HG02981 (cell line): Measurements from ENCODE around the gene NAALADL2.

Source experiments
- ATAC-seq: cut with Tn5 transposase; IDR thresholded peaks from one replicate; pipeline ENCODE4 v1.9.1; 2021; ENCODE audit warnings: mild to moderate bottlenecking, moderate library complexity; ENCODE audit not compliant: unreplicated experiment

The NAALADL2 gene

DNA sequence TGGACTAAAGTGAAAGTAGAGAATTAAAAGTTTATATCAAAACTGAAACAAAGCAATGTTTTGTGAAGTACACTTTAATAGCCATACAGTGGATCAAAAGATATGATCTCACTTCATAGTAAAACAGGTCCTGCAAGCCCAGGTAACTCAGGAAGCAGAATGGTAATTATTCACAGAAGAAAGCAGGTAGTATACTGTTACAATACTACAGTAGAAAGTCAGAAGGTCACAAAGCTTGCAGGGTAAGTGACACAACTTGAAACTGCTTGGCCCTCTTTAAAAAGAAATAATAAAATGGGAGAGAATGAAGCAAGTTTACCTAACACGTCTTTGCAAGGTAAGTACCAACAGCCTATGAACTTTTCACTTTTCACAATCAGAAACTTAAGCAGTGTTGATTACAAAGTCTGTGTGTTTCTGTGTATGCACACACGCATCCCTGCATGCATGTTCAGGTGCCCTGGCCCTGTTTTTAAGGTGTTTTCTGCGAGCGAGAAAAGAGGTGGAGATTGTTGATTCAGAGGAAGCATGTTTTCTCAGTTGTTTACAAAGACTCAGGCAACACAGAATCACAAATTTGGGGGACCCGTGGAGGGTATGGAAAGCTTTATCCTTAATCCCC lies at the start of gene NAALADL2:
TSS of gene NAALADL2 (plus strand) at position 221 of the 622 bp plus-strand sequence.
- no peak for ATAC-seq

DNA sequence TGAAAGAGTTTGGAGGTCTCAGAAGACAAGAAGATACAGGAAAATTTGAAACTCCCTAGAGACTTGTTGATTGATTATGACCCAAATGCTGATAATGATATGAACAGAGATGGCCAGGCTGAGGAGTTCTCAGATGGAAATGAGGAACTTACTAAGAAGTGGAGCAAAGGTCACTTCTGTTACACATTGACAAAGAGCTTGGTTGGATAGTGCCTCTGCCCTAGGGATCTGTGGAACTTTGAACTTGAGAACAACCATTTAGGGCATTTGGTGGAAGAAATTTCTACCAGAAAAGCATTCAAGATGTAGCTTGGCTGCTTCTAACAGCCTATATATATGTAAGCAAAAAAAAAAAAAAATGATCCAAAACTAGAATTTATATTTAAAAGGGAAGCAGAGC lies 48.9 kb upstream of the NAALADL2 start:
- no peak for ATAC-seq

DNA sequence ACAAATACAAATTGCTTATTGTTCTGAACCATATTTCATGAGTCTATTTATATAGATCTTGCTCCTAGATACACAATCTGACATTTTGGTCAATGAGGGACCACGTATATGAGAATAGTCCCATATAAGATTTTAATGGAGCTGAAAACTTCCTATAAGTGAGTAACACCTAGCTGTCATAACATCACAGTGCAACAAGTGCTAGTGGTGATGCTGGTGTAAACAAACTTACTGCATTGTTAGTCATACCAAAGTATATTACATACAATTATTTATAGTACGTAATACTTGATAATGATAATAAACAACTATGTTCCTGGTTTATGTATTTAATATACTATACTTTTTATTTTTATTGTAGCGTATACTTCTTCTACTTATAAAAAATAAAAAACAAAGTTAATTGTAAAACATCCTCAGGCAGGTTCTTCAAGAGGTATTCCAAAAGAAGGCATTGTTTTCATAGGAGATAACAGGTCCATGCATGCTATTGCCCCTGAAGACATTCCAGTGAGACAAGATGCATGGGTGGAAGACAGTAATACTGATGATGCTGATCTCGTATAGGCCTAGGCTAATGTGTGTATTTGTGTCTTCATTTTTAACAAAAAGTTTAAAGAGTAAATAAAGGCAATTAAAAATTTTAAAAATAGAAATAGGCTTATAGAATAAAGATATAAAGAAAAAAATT lies 46.8 kb upstream of the NAALADL2 start:
- no peak for ATAC-seq

DNA sequence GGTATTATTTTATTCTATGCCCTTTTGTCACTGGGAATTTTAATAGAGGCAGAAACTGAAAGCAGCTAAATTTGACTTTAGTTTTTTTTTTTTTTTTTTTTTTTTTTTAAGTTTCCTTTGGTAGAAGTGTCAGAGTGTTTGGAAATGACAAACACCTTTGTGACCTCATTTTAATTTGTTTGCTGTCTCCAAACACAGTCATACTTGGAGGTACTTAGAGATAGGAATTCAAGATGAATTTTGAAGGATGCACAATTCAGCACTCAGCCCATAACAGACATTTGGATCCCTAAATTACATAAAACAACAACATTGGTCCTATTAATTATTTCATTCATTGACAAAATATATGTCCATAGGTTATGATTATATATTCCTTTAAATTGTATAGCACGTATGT lies 43.4 kb upstream of the NAALADL2 start:
- ATAC-seq, result no peak

DNA sequence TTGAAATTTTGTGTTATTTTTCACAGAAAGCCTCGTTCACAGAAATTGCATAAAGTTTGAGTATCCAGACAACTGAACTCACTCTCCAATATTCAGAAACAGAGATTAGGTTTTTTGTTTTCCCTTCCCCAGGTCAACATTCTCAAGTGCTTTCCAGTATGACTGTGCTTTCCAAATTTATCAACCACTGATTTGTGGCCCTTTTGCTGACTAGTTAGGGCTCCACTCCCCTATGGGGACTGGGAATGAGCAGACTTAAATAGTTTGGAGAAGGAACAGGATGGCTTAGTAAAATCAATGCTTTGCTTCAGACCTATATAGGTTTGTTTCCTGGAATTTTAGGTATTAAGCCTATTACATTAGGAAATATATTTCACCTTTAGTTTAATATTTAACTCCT lies 38.2 kb upstream of the NAALADL2 start:
- no peak for ATAC-seq

DNA sequence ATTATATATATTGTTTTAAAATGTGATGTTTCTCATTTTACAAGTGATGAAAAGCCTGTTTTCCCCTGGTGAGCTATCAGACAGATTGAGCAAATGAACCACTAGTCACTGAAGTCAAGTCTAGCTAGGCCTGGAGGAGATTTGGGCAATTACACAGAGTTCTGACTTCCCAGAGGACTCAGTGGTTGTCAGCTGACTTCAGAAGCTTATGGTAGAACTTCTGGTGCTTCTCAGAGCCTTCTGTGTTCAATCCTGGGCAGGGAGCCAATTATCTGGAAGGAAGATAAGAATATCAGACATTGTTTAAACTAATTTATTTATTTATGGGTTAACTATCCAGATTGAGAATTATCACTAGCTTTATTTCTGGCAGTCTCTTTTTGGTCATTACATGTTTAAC lies 37.7 kb upstream of the NAALADL2 start:
- ATAC-seq, result no peak

DNA sequence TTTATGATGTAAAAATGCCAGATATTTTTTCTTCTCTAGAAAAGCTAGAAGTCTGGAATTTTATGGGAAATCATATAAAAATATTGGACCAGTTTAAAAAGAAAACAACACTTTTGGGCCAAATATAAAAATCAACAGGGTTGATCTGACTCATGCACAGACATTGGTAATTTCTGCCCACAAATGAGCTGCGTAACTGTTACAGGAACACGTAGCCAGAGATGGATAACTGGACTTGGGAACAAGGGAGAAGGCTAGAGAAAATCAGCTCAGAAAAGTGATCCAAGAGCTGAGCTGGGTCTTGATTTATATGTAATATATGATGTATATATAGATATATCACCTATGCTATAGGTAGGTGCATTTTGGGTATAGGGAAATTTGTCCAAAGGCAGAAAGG lies 36.8 kb upstream of the NAALADL2 start:
- no peak for ATAC-seq

DNA sequence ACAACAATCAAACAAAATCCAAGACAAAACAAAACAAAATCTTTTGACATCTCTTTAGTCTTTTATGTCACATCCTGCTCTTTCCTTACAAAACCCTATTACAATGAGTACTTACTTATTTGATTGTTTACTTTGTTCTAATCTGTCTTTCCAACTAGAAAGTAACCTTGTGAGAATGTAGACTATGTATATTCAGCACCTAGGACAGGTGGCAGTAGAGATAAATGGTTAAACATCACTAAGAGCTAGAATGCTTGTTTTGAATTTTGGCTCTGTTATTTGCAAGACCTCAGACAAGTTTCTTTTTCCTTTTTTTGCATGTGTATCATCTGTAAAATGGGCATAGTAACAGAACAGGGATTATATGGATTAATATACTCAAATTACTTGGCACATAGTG lies 33.1 kb upstream of the NAALADL2 start:
- ATAC-seq, result no peak

DNA sequence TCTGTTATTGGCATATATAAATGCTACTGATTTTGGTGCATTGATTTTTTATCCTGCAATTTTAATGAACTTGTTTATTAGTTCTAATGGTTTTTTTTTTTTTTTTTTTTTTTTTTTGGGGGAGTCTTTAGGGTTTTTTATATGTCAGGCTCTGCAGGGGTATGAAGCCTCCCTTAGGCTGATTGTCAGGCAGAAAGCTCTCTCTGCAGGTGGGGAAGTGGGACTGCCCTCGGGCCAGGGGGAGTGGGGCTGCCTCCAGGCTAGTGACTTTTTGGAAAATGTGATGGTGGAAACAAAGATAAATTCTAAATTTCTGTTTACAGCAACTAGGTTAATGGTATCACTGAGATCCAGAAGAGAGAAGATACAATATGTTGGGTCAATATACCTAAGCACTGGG lies 14.4 kb upstream of the NAALADL2 start:
- no peak for ATAC-seq

DNA sequence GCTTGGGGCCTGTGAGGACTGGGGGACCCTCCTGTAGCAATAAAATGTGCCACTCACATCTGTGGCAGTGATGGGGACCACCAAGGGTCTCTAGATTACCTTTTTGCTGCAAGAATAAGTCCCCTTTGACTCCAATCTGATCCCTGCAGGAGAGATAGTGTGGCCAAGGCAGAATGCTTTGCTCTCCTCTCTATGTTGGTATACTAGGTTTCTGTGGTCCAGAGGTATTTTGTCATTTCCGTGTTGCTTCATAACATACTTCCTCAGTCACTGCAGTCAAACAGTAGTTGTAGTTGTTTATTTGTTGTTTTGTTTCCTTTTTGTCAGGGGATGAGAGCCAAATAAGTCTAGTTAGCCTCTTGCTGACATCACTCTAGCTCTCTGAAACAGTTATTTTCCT lies 13.1 kb upstream of the NAALADL2 start:
- no peak for ATAC-seq

DNA sequence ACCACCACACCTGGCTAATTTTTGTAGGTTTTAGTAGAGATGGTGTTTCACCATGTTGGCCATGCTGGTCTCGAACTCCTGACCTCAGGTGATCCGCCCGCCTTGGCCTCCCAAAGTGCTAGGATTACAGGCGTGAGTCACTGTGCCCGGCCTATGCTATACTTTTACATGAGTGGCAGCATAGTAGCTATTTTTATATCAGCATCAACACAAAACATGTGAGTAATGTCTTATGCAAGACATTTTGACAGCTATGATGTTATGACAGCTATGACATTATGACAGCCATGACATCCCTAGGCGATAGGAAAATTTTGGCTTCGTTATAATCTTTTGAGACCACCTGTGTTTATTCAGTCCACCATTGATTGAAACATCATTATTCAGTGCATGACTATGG lies 4.1 kb upstream of the NAALADL2 start:
- no peak for ATAC-seq

DNA sequence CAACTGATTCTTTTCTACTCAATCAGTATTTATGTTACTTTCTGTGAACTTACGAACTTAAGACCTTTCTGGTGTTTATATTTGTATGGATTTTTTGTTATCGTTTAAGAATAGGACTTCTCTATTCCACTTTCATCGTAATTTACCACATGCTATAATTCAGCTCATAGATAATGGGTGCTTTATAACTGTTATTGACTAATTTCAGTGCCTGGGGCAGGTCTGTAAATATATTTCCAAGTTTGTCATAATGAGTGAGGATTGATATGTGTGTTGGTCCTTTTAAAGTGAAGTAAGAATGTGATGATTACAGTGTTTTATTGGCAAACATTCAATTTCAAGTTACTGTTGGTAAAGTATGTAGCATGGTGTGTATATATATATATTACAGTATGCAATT lies 1.8 kb upstream of the NAALADL2 start:
- ATAC-seq, result no peak

DNA sequence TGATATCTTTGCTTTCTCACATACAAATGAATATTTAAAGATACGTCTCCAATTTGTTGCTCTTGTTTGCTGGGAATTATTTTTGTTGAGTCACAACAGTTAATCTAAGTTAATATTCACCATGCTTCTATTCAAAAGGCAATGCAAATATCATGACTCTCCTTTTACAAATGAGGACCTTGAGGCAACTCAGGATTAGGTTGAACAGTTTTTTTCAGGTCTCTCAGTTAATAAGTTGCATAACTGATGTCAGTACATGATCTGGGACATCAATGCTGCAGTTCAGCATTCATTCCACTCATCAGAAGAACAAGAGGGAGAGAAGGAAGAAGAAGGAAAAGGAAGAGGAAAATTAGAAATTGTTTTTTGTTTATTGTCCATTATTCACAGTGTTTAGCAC lies 781 bp upstream of the NAALADL2 start:
- no peak for ATAC-seq

DNA sequence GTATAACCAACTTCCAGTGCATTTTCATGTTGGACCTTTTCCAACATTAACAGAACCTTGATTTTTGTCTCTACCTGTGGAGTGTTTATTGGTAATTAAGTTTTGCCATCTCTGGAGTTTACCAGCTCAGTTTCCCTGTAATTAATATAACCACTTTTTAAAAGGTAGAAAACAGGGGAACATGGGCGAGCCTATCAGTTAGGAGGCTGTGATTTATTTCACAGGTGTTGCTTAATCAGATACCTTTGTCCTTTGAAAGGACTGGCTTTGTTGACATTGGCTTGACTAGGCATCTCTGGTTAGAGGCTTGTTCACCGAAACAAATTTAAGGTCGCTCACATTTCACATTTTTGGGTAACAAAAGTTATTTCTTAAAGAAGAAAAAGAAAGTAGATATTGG lies 622 bp downstream of the NAALADL2 start:
- ATAC-seq, result no peak

DNA sequence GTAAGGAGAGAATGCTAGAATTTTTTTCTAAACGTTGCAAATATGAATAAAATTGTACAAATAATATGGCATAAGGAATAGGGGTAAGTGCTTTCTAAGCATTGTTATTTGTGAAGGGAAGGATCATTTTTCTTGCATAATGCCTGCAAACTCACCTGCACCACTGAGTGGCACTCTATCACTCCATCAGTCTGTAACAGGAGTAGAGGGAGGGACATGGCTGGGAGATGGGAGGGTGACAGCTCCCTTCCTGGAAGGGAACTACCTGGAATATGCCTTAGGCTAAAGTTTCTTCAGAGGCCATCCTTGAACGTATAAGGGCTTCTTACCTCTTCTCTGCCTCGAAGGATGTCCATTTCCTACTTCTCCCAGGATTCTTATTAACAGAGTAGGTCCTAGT lies 3.0 kb downstream of the NAALADL2 start:
- ATAC-seq, result no peak

DNA sequence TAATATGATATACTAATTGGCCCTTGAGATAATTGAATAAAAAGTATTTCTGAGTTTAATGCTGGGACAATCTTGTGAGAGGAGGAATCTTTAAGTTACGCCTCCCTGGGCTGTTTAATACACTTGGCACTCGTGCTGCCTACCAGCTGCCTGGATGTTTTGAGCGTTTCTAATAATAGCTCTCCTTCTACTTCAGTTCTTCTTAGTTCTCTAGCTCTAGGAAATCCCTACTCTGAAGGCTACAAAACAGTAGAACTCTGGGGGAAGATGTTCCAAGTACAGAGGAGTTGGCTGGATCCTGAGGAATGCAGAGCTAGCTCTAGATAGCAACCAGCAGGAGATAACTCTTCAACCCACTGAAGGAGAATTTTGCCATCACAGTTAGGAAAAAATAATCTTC lies 3.5 kb downstream of the NAALADL2 start:
- no peak for ATAC-seq

DNA sequence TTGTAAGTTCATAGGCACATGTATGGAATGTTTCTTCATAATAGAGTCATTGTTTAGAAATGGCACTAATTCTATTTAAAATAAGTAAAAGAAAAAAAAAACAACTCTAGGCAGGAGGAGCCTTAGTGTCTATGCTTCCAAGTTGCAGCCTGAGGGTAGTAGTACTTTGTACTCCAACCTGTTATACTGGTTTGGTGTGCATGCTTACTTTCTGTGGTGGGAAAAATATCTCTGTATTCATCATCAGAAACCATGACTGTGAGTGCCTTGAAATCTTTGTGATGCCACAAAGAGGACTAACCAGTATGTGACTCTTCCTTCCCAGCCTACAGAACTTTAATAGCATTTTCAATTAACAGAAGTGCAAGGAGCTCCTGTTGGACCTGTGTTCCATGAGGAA lies 4.4 kb downstream of the NAALADL2 start:
- no peak for ATAC-seq

DNA sequence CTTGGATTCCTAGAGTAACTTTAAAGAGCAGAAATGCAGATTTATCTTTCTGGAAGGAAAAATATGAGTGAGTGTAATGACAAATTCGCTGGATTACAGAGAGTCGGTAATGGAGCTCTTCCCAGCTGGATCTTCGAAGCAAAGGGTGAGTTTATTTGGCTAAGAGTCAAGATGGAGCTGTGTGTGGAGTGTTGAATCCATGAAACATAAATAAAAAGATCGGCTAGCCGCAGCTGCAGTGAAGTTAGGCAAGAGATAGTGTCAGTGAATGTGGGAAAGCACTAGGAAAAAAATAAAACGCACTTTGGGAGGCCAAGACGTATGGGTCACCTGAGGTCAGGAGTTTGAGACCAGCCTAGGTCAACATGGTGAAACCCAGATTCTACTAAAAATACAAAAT lies 10.3 kb downstream of the NAALADL2 start:
- ATAC-seq, result no peak

DNA sequence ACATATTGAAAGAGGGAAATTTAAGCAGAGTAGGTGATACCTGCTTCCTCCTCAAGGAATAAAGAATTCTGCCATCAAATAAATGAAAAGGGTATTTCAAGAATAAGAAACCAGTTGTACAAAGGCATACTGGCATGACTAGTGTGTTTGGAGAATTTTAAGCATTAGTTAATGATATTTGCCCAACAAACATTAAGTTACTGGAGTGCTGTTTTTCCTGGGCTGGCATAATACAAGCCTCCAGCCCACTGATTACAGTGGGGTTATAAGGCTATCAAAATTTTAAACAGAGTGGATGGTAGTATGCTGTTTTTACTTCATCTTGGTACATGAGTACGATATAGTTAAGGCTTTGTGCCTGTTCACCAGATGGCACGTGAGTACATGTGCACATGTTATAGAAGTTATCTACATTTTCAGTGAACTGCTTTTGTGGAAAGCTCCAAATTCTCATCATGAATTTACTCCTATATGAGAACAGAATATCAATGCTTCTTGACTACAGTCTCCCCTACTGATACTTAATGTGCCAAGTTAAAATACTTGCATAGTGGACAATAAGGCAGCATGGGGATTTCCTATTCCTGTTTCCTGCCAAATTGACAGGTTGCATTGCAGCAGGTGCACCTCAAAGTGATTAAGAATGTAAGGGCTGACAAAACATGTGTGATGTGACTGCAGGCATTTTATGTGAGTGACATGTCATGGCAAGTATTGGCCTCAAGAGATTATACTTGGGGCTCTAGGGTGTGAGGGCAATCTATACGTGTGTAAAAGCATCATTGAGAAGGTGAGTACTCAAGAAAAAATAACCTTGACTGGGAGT lies 14.9 kb downstream of the NAALADL2 start:
- no peak for ATAC-seq

DNA sequence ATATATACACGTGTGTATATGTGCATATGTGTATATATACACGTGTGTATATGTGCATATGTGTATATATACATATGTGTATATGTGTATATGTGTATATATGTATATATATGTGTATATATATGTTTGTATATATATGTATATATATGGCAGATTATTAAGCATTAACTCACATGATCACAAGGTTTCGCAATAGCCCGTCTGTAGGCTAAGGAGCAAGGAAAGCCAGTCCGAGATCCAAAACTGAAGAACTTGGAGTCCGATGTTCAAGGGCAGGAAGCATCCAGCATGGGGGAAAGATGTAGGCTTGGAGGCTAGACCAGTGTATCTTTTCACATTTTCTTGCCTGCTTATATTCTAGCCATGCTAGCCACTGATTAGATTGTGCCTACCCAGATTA lies 23.7 kb downstream of the NAALADL2 start:
- ATAC-seq, result no peak

DNA sequence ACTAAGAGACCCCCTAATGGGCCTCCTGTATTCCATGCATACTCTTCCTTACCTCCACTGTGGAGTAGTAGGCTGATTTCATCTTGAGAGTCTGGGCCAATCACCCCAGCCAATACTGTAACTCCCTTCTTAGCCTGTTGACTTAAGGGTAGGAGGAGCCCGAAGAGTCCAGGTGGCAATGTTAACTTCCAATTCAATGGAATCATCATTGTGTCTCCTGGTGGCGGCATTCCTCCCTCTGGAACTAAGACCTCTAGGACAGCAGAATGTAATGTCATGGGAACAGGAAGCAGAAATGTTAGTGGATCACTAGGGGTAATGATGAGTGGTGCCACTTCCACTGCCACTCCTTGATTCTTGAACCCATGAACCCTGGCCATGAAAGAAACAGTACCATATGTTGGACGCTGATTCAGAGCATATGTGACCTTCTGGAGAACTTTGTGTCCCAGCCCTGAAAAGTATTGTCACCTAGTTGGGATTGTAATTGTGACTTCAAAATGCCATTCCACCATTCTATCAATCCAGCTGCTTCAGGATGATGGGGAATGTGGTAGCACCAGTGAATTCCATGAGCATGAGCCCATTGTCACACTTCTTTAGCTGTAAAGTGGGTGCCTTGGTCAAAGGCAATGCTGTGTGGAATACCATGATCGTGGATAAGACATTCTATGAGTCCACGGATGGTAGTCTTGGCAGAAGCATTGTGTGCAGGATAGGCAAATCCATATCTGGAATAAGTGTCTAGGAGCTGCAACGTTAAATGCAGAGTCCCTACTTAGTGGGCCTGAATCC lies 24.9 kb downstream of the NAALADL2 start:
- no peak for ATAC-seq
